TTC549 (cell line): ENCODE measurements around the gene AHCYL2.
"Not testable (repeated sequence)": the region's sequence is repeated elsewhere in the genome, so short reads cannot be mapped to it uniquely, and the experiment has no call there.

Experiments
- FAIRE-seq: peaks from 2 replicates; lab custom pipeline; 2012; peaks lifted over from hg19 to GRCh38; lab: Jason Lieb, UNC

Gene AHCYL2

GRCh38 chr7:129385598-129385997, 160.8 kb downstream of the AHCYL2 start:
- no peak for FAIRE-seq

- no peak for FAIRE-seq
Measured at GRCh38 chr7:129386506-129386905, 161.7 kb downstream of the AHCYL2 start.

GRCh38 chr7:129387537-129387936, 162.7 kb downstream of the AHCYL2 start:
- no peak for FAIRE-seq

GRCh38 chr7:129388333-129389098, 163.7 kb downstream of the AHCYL2 start:
- no peak for FAIRE-seq

GRCh38 chr7:129389829-129390228, 165.0 kb downstream of the AHCYL2 start:
- no peak for FAIRE-seq

- FAIRE-seq: no peak
Measured at GRCh38 chr7:129390314-129390713, 165.5 kb downstream of the AHCYL2 start.

- no peak for FAIRE-seq
Measured at GRCh38 chr7:129391546-129392171, 166.8 kb downstream of the AHCYL2 start.

GRCh38 chr7:129393255-129393654, 168.4 kb downstream of the AHCYL2 start:
- no peak for FAIRE-seq

GRCh38 chr7:129394101-129394500, 169.3 kb downstream of the AHCYL2 start:
- FAIRE-seq: no peak

GRCh38 chr7:129394982-129395914, 170.4 kb downstream of the AHCYL2 start:
- FAIRE-seq: no peak

- no peak for FAIRE-seq
Measured at GRCh38 chr7:129401228-129401966, 176.6 kb downstream of the AHCYL2 start.

GRCh38 chr7:129401967-129402860, 177.4 kb downstream of the AHCYL2 start:
- FAIRE-seq: no peak

- FAIRE-seq: no peak
Measured at GRCh38 chr7:129405527-129405926, 180.7 kb downstream of the AHCYL2 start.

- FAIRE-seq: not testable (repeated sequence)
Measured at GRCh38 chr7:129410238-129410637, 185.4 kb downstream of the AHCYL2 start.

- no peak for FAIRE-seq
Measured at GRCh38 chr7:129412501-129412900, 187.7 kb downstream of the AHCYL2 start.

- FAIRE-seq: no peak
Measured at GRCh38 chr7:129417073-129417472, 192.2 kb downstream of the AHCYL2 start.

- FAIRE-seq: no peak
Measured at GRCh38 chr7:129421717-129422250, 197.0 kb downstream of the AHCYL2 start.

GRCh38 chr7:129422727-129423126, 197.9 kb downstream of the AHCYL2 start:
- FAIRE-seq: no peak

- FAIRE-seq: no peak
Measured at GRCh38 chr7:129423700-129424410, 199.0 kb downstream of the AHCYL2 start.

GRCh38 chr7:129426482-129426881, 201.7 kb downstream of the AHCYL2 start:
- FAIRE-seq: no peak
